GM12878 (cell line): ENCODE measurements around the gene LRP2BP. TPM values are rescaled to one million over a fixed set of nuclear protein-coding genes. Genes with fewer than 3 reads are reported as not detected.
A peak's percentile ranks its signal among the peaks of the same experiment; 100 is the strongest.

Source experiments
- ATAC-seq: fragments of 200-7000 bp; cut with Tn5 transposase; 3 replicates; pipeline ENCODE4 v1.9.1; 2020; ENCODE audit warnings: mild to moderate bottlenecking, moderate library complexity
- BruUV-seq: library from RNA; stranded (reverse); fragments of 400-500 nt; replicated peaks from 2 replicates; lab custom pipeline; 2021; lab: Mats Ljungman, UMichigan
- CTCF ChIA-PET: fragments of 300-600 bp; sonication (Branson Sonifier 250); formaldehyde crosslinking; extraction: SDS; loops from one replicate; lab custom pipeline; 2021; ENCODE audit warnings: inconsistent platforms; lab: Yijun Ruan, JAX
- POLR2A ChIA-PET: fragments of 350-600 bp; formaldehyde crosslinking; extraction: SDS; loops from one replicate; lab custom pipeline; 2021; ENCODE audit warnings: inconsistent platforms; lab: Charles Lee
- RAD21 ChIA-PET: fragments of 300-600 bp; sonication (Branson Sonifier 250); formaldehyde crosslinking; loops from one replicate; lab custom pipeline; 2023; ENCODE audit warnings: antibody characterized with exemption; ENCODE audit not compliant: unreplicated experiment; lab: Charles Lee
- SMC1A ChIA-PET: fragments of 300-600 bp; sonication (Branson Sonifier 250); formaldehyde crosslinking; loops from one replicate; lab custom pipeline; 2023; ENCODE audit not compliant: unreplicated experiment, uncharacterized antibody; lab: Charles Lee
- DNase-seq: peaks from one replicate; pipeline ENCODE4 v3.0.0-alpha.2; 2011; ENCODE audit warnings: low read depth, low spot score
- FAIRE-seq: peaks from 3 replicates; lab custom pipeline; 2011; peaks lifted over from hg19 to GRCh38; lab: Jason Lieb, UNC
- H2AFZ ChIP-seq: 2 replicates; pipeline ENCODE4 v1.6.0; 2011; ENCODE audit warnings: low read depth, low read length, control low read depth; ENCODE audit not compliant: control insufficient read depth
- H3K27ac ChIP-seq: 2 replicates; pipeline ENCODE4 v1.5.1; 2011; ENCODE audit warnings: control low read depth; ENCODE audit not compliant: control insufficient read depth, insufficient read depth
- H3K27me3 ChIP-seq, 2 experiments: replicated peaks in 1 of 2; 2 replicates each; pipeline versions ENCODE4 v1.6.0 to v1.6.1; 2011; ENCODE audit warnings: low read length in 1 of 2; ENCODE audit not compliant: control insufficient read depth in 2 of 2, insufficient read depth in 2 of 2
- H3K36me3 ChIP-seq, 2 experiments: 2 replicates each; pipeline ENCODE4 v1.5.1; 2011; ENCODE audit warnings: low read length in 1 of 2; ENCODE audit not compliant: control insufficient read depth in 2 of 2, insufficient read depth in 2 of 2
- H3K4me1 ChIP-seq: 2 replicates; pipeline ENCODE4 v1.6.1; 2011; ENCODE audit warnings: mild to moderate bottlenecking, low read length, moderate library complexity, mixed read lengths; ENCODE audit not compliant: control insufficient read depth, insufficient read depth
- H3K4me2 ChIP-seq: 2 replicates; pipeline ENCODE4 v1.6.0; 2011; ENCODE audit warnings: control low read depth; ENCODE audit not compliant: control insufficient read depth, insufficient read depth
- H3K4me3 ChIP-seq: fragments of 200-600 bp; sonication (generic); 2 replicates; pipeline ENCODE4 v1.5.1; 2016
- H3K79me2 ChIP-seq: 2 replicates; pipeline ENCODE4 v1.6.0; 2011; ENCODE audit warnings: low read length; ENCODE audit not compliant: control insufficient read depth, insufficient read depth
- H3K9ac ChIP-seq: 2 replicates; pipeline ENCODE4 v1.8.0; 2011; ENCODE audit warnings: low read length, control low read depth, mixed read lengths; ENCODE audit not compliant: control insufficient read depth, insufficient read depth
- H3K9me3 ChIP-seq: replicated peaks from 3 replicates; pipeline ENCODE4 v1.5.1; 2011; ENCODE audit warnings: mild to moderate bottlenecking, low read length; ENCODE audit not compliant: control insufficient read depth, insufficient read depth
- H4K20me1 ChIP-seq: 2 replicates; pipeline ENCODE4 v1.6.0; 2011; ENCODE audit not compliant: control insufficient read depth, insufficient read depth
- BCL3 ChIP-seq: IDR thresholded peaks from 2 replicates; pipeline ENCODE4 v1.6.1; 2011; ENCODE audit warnings: borderline replicate concordance, low read depth, mild to moderate bottlenecking, moderate library complexity, low read length; ENCODE audit not compliant: insufficient read depth, poor library complexity, severe bottlenecking
- MAX ChIP-seq: IDR thresholded peaks from 2 replicates; pipeline ENCODE4 v1.6.1; 2012; ENCODE audit warnings: low read depth, low read length, improper control_type of control experiment
- PKNOX1 ChIP-seq: fragments of 450-650 bp; IDR thresholded peaks from 2 replicates; pipeline ENCODE4 v1.6.1; 2016; ENCODE audit warnings: mild to moderate bottlenecking
- POLR2A ChIP-seq: IDR thresholded peaks from 2 replicates; pipeline ENCODE4 v1.6.1; 2011; ENCODE audit warnings: low read depth, mild to moderate bottlenecking, low read length
- POLR2AphosphoS2 ChIP-seq: IDR thresholded peaks from 2 replicates; pipeline ENCODE4 v1.6.1; 2011; ENCODE audit warnings: low read depth, mild to moderate bottlenecking, low read length, improper control_type of control experiment, moderate library complexity
- POLR2AphosphoS5 ChIP-seq: IDR thresholded peaks from 2 replicates; pipeline ENCODE4 v1.6.1; 2011; ENCODE audit warnings: mild to moderate bottlenecking, low read length, inconsistent platforms
- SREBF2 ChIP-seq: IDR thresholded peaks from 2 replicates; pipeline ENCODE4 v1.6.1; 2012; ENCODE audit warnings: mild to moderate bottlenecking, low read length
- TCF3 ChIP-seq: IDR thresholded peaks from 2 replicates; pipeline ENCODE4 v1.6.1; 2012; ENCODE audit warnings: low read depth, mild to moderate bottlenecking, low read length, borderline replicate concordance; ENCODE audit not compliant: insufficient read depth
- ZZZ3 ChIP-seq: IDR thresholded peaks from 2 replicates; pipeline ENCODE4 v1.6.1; 2011; ENCODE audit warnings: low read depth; ENCODE audit not compliant: control insufficient read depth, insufficient read length
- WGBS: methylation state at CpG from one replicate; pipeline ENCODE4 v1.1.6; 2016; ENCODE audit warnings: low lambda C conversion rate; ENCODE audit not compliant: insufficient replicate concordance, insufficient coverage; ENCODE audit errors: missing lambda C conversion rate; 5-methylcytosine and 5-hydroxymethylcytosine counted together
- in situ Hi-C: fragments of 300-500 bp; cut with MboI; formaldehyde crosslinking; loops from 9 replicates; pipeline ENCODE4 v1.14.3; 2018; ENCODE audit warnings: mixed read lengths
- intact Hi-C: fragments of 100-400 bp; cut with micrococcal nuclease; formaldehyde crosslinking; loops from one replicate; pipeline ENCODE4 v1.14.2; 2022; ENCODE audit not compliant: unreplicated experiment
- polyA plus RNA-seq, 11 experiments: library from polyadenylated mRNA; depleted of rRNA in 4 of 11; unstranded in 6 of 11; stranded (reverse) in 5 of 11; fragments of >200 nt; fragmentation: Nextera tagmentation in 4 of 11; fragmentation: Illumina TruSeq in 1 of 11; extraction: Ambion mirVana in 4 of 11; extraction: Trizol in 1 of 11; gene quantifications; 1 replicate in 1 of 11; 2 replicates in 10 of 11; pipeline versions ENCODE4 v1.2.1 to v1.2.3, GENCODE V29; 2011 to 2016; ENCODE audit warnings: inconsistent platforms in 2 of 11, missing spikeins in 2 of 11, low read depth in 1 of 11
- total RNA-seq, 4 experiments: library from RNA; depleted of rRNA in 3 of 4; stranded (reverse); fragments of >200 nt in 3 of 4; fragmentation: Illumina TruSeq in 1 of 4; extraction: Trizol in 1 of 4; gene quantifications; 2 replicates each; pipeline versions ENCODE4 v1.2.1 to v1.2.3, GENCODE V29; 2013 to 2021

The LRP2BP gene
- total and polyA plus RNA-seq, 10 of the 15 experiments (the other 5 are each of a cell fraction or from before 2014, with no cell fraction given) = 0.27 to 5.2 (median 1.0) TPM

- RAD21 ChIA-PET = interaction anchor here (1.2 kb wide), 1 partner anchor 73 kb away, joined by 3 read pairs; no protein-coding TSS in a partner anchor
- CTCF ChIA-PET = interaction anchor here (1.2 kb wide), 1 partner anchor 14 kb away, joined by 3 read pairs; no protein-coding TSS in a partner anchor
- in situ Hi-C loops = no loop called here
- H3K27ac ChIP-seq = no peak overlapping the region
- H3K27me3 ChIP-seq = no peaks in the 10 kb centered on the region
- no peak for DNase-seq
- TF ChIP-seq POLR2AphosphoS5 (peak; percentile 45), BCL3 (peak; percentile 8), TCF3 (no peak), POLR2AphosphoS2 (peak; percentile 45; the same call in 1 of the 2 replicates), SREBF2 (no peak), ZZZ3 (no peak), MAX (no peak), POLR2A (0 out of 2 replicates have a peak, but pooled peaks have one; percentile 34), PKNOX1 (no peak)
- TF ChIP-seq, all 136 proteins: peak for 4
- FAIRE-seq (no peak), ATAC-seq (no peak)
- Histone ChIP-seq H3K4me2 (no peak overlapping the region), H3K36me3 (peaks cover 0 to 7% of the 10 kb centered on the region in 2 experiments; a peak in 2 of 4 replicates), H3K79me2 (no peaks in the 10 kb centered on the region), H3K4me3 (no peak overlapping the region), H3K4me1 (no peaks in the 10 kb centered on the region), H4K20me1 (no peaks in the 10 kb centered on the region), H2AFZ (no peak overlapping the region), H3K9ac (no peak overlapping the region), H3K9me3 (no peaks in the 10 kb centered on the region; the same call in 1 of the 3 replicates)
- intact Hi-C loops = no loop called here
- WGBS = over 99% methylated on average over 13 of the region's 13 CpGs
- SMC1A ChIA-PET = interaction anchor here (0.7 to 1.7 kb wide), 4 partner anchors 9 to 98 kb away, joined by 3 to 6 read pairs (median 4); no protein-coding TSS in a partner anchor
- BruUV-seq = no TSS peak
- POLR2A ChIA-PET = interaction anchor here (0.6 kb wide), 1 partner anchor 71 kb away, joined by 4 read pairs; no protein-coding TSS in a partner anchor
These were observed 16.1 kb downstream of the LRP2BP start for GRCh38 chr4:185379326-185380295.
